HEK293T (cell line): ENCODE results near the gene CASTOR1.

Experiments
- CTCF ChIA-PET: fragments of 350-600 bp; formaldehyde crosslinking; extraction: SDS; loops from one replicate; lab custom pipeline; 2021; ENCODE audit warnings: antibody characterized with exemption, inconsistent platforms; lab: Yijun Ruan, JAX
- POLR2A ChIA-PET: fragments of 350-600 bp; formaldehyde crosslinking; extraction: SDS; loops from one replicate; lab custom pipeline; 2020; ENCODE audit warnings: antibody characterized with exemption, inconsistent platforms; lab: Yijun Ruan, JAX
- DNase-seq: peaks from one replicate; pipeline ENCODE4 v3.0.0; 2012; ENCODE audit warnings: mixed read lengths; ENCODE audit errors: extremely low spot score
- ARNT ChIP-seq: fragments of 450-650 bp; IDR thresholded peaks from 2 replicates; pipeline ENCODE4 v1.6.1; 2017; ENCODE audit warnings: mild to moderate bottlenecking
- BHLHE40 ChIP-seq: fragments of 450-650 bp; IDR thresholded peaks from 2 replicates; pipeline ENCODE4 v1.6.1; 2016; ENCODE audit warnings: mild to moderate bottlenecking, moderate library complexity, borderline replicate concordance
- CTBP1 ChIP-seq: fragments of 450-650 bp; IDR thresholded peaks from 2 replicates; pipeline ENCODE4 v1.6.1; 2016; ENCODE audit warnings: borderline replicate concordance
- ELF4 ChIP-seq: fragments of 450-650 bp; IDR thresholded peaks from 2 replicates; pipeline ENCODE4 v1.6.1; 2017; ENCODE audit warnings: antibody characterized with exemption
- FOXA1 ChIP-seq: fragments of 450-650 bp; IDR thresholded peaks from 2 replicates; pipeline ENCODE4 v1.6.1; 2016; ENCODE audit warnings: mild to moderate bottlenecking
- FOXK2 ChIP-seq: fragments of 450-650 bp; IDR thresholded peaks from 2 replicates; pipeline ENCODE4 v1.6.1; 2016; ENCODE audit warnings: mild to moderate bottlenecking
- FOXM1 ChIP-seq: fragments of 450-650 bp; IDR thresholded peaks from 2 replicates; pipeline ENCODE4 v1.6.1; 2017; ENCODE audit warnings: mild to moderate bottlenecking, borderline replicate concordance
- HDGF ChIP-seq: fragments of 450-650 bp; IDR thresholded peaks from 2 replicates; pipeline ENCODE4 v1.6.1; 2017; ENCODE audit warnings: antibody characterized with exemption, borderline replicate concordance
- L3MBTL2 ChIP-seq: fragments of 450-650 bp; conservative IDR thresholded peaks from 2 replicates; pipeline ENCODE4 v1.6.1; 2016; ENCODE audit warnings: mild to moderate bottlenecking
- LEF1 ChIP-seq: fragments of 450-650 bp; IDR thresholded peaks from 2 replicates; pipeline ENCODE4 v1.6.1; 2017; ENCODE audit warnings: mild to moderate bottlenecking, borderline replicate concordance
- NFRKB ChIP-seq: fragments of 450-650 bp; IDR thresholded peaks from 2 replicates; pipeline ENCODE4 v1.6.1; 2016; ENCODE audit warnings: mild to moderate bottlenecking, moderate library complexity
- PKNOX1 ChIP-seq: fragments of 450-650 bp; IDR thresholded peaks from 2 replicates; pipeline ENCODE4 v1.6.1; 2016
- SP1 ChIP-seq: fragments of 450-650 bp; IDR thresholded peaks from 2 replicates; pipeline ENCODE4 v1.6.1; 2017
- SUZ12 ChIP-seq: fragments of 450-650 bp; IDR thresholded peaks from 2 replicates; pipeline ENCODE4 v1.6.1; 2016; ENCODE audit warnings: mild to moderate bottlenecking
- TARDBP ChIP-seq: fragments of 450-650 bp; IDR thresholded peaks from 2 replicates; pipeline ENCODE4 v1.6.1; 2016
- ZNF384 ChIP-seq: fragments of 450-650 bp; IDR thresholded peaks from 2 replicates; pipeline ENCODE4 v1.6.1; 2016

The CASTOR1 gene

DNA sequence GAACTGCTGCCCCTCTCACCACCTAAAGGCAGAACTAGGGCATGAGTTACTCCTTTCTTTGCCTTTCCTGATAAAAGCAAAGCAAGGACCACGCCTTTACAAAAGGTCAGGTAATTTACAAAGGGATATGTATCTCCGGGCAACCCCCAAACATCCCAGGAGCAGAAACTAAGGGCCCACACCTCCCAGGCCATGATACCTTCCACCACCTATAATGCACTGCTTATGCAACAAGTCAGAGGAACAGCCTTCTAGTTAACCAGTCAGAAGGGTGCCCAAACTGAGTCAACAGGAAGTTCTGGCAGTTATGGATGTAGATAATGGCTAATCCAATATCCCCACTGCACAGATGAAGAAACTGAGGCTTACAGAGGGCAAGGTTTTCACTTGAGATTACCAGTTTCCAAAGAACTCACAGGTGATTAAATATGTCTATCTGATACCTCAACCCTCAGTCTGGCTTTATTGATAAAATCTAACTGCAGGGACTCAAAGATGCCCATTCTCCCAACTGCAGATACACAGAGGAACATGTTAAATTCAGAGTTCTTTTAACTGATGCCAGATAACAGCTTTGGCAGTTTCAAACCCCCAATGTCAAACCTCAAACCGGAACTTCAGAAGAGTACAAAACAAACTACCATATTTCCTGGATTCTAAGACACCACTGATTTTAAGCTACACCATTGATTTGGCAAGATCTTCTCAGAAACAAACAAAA, 16.8 kb upstream of the CASTOR1 start:
- CTCF ChIA-PET = interaction anchor here (0.7 kb wide), 1 partner anchor 448 kb away, joined by 3 read pairs; no protein-coding TSS in a partner anchor
- no peak for TF ChIP-seq CTBP1
- no peak for DNase-seq
- POLR2A ChIA-PET = no interaction called here

- ChIA-PET CTCF (no interaction called here), POLR2A (no interaction called here)
- no peak for DNase-seq
- TF ChIP-seq L3MBTL2 = no peak
- no peak for TF ChIP-seq CTBP1
- no peak for TF ChIP-seq SP1
- TF ChIP-seq SUZ12 = no peak
- no peak for TF ChIP-seq FOXK2
- TF ChIP-seq TARDBP = no peak
- no peak for TF ChIP-seq ARNT
- no peak for TF ChIP-seq HDGF
- no peak for TF ChIP-seq BHLHE40
- no peak for TF ChIP-seq ZNF384
- no peak for TF ChIP-seq FOXA1
- no peak for TF ChIP-seq FOXM1
- TF ChIP-seq LEF1 = no peak
- TF ChIP-seq ELF4 = no peak
These were observed 16.2 kb upstream of the CASTOR1 start for GRCh38 chr22:30305519-30305905.

- no peak for TF ChIP-seq PKNOX1
- no peak for TF ChIP-seq ELF4
- TF ChIP-seq HDGF = no peak
- TF ChIP-seq ZNF384 = no peak
- no peak for TF ChIP-seq FOXM1
- TF ChIP-seq SP1 = no peak
- TF ChIP-seq FOXA1 = no peak
- no peak for TF ChIP-seq SUZ12
- no peak for TF ChIP-seq L3MBTL2
- no peak for TF ChIP-seq NFRKB
- no peak for TF ChIP-seq CTBP1
- ChIA-PET CTCF (no interaction called here), POLR2A (interaction anchor here (1.0 kb wide), 1 partner anchor 12 kb away, joined by 3 read pairs; no protein-coding TSS in a partner anchor)
- DNase-seq = no peak
These were observed 15.4 kb upstream of the CASTOR1 start for GRCh38 chr22:30304495-30305244.

DNA sequence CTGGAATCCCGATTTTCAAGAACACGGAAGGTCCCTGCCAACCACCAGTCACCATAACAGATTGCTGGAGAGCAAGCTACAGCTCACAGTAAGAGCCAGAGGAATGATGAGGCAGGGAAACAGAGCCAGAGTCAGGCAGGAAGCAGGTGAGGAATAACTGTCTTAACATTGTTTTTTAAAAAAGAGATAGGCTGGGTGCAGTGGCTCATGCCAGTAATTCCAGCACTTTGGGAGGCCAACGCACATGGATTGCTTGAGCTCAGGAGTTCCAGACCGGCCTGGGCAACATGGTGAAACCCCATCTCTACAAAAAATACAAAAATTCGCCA, 13.5 kb upstream of the CASTOR1 start:
- DNase-seq = no peak
- POLR2A ChIA-PET = no interaction called here
- CTCF ChIA-PET = interaction anchor here (0.6 kb wide), 2 partner anchors 72 to 395 kb away, joined by 3 read pairs; no protein-coding TSS in a partner anchor
- TF ChIP-seq LEF1 (no peak), CTBP1 (no peak)

- ChIA-PET CTCF (interaction anchor here (0.6 kb wide), 2 partner anchors 72 to 395 kb away, joined by 3 read pairs; no protein-coding TSS in a partner anchor), POLR2A (interaction anchor here (0.8 kb wide), 1 partner anchor 11 kb away, joined by 3 read pairs; no protein-coding TSS in a partner anchor)
- no peak for DNase-seq
- TF ChIP-seq SUZ12 (no peak), TARDBP (no peak), PKNOX1 (no peak), FOXM1 (no peak), FOXK2 (no peak), NFRKB (no peak), LEF1 (no peak), ARNT (no peak), HDGF (no peak)
These were observed 12.9 kb upstream of the CASTOR1 start for GRCh38 chr22:30301995-30302809.

GRCh38 chr22:30299322-30299721, 10.0 kb upstream of the CASTOR1 start:
- DNase-seq = no peak
- TF ChIP-seq L3MBTL2 (no peak), FOXM1 (no peak), SUZ12 (no peak), PKNOX1 (no peak), NFRKB (no peak), HDGF (no peak), BHLHE40 (no peak), ELF4 (no peak), SP1 (no peak)
- CTCF ChIA-PET = no interaction called here
- POLR2A ChIA-PET = no interaction called here
